ENCODE data around the gene HOXB6.

Gene HOXB6

DNA sequence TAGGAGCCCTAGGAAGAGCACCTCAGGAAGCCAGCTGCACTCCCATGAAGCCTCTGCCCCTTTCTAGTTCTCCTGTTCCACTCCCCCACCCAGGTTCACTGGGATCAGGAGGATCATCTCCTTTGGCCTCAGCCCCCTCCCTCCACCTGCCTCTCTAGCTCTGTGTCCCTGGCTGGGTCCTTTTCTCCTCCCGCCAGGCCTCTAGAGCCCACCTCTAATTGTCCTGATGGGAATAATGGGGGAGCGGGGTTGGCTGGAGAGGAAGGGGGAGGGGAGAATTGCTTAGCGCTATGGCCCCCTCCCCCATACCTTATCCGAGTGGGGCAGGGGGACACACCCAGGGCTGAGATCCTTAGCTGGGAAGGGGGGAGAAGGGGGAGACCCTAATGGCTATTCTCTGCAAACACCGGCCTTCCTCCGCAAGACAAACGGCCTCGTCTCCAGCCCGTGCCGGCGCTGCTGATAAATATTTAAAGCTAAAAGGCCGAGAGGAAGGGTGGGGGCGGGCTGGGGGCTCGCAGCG is 5.0 kb upstream of the HOXB6 start:
- no peak for DNase-seq (ENCODE audit: low read depth)

DNA sequence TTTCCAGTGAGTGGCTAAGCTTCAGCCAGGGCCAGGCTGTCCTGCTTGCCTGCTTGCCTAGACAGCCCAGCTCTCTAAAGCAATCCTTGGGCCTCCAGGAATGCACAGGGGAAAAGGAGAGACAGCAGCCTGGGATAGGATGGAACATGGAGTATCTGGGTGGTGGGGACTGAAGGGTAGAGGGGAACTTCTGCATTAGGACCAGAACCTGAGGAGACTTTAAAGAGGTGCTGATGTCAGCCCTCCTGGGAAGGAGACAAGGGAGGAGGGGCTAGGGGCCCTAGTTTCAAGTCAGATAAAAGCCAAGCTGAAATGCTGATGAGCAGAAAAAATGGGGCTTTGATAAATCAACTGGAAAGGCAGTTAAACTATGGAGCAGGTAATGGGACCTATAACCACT is 4.2 kb upstream of the HOXB6 start:
- no peak for DNase-seq (ENCODE audit: low read depth)

DNA sequence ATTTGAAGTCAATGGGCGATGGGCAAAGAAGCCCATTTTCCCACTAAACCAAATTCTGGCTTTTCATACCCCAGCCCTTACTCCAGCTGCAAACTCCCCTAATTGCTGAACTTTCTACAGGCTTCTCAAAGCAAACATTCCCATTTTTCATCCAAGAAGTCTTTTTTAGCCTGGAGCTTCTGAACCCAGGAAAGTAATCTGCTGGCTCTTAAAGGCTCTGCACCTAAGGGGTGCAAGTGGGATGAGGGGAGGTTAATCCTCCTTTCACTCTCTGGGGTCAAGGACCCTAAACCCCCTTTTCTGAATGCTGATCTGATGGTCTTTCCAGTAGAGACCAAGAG is 3.7 kb upstream of the HOXB6 start:
- no peak for DNase-seq (ENCODE audit: low read depth)

DNA sequence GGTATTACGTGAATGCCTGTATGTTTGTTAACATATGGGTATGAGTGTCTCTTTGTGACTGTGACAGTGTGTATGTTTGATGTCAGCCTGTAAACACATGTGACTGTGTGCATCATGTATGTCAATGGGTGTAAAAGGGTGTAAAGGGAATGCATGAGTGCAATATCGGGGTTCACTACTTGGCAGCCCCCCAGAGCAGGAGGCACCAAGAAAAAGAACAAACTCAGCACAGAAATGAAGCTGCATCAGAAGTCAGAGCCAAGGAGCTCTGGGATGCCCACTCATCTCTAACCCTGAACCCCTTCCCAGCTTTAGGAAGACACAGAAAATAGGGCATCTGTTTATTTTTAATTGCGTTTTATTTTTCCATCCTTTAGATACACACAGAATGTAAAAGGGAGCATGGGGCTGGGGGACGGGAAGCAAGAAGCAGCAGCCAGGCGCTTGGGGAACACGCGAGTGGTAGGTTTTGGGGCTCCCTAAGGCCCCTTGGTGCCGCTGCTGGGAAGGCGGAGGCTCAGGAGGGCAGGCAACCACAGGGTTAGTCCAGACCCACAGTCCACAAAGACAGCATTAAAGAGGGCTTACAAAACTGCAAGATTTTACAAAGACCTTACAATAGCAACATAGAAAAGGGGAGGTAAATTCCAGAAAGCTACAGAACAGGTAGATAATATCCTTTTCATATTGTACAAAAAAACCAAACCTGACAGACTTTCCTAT is 2.3 kb upstream of the HOXB6 start:
- DNase-seq (ENCODE audit: low read depth) = no peak

DNA sequence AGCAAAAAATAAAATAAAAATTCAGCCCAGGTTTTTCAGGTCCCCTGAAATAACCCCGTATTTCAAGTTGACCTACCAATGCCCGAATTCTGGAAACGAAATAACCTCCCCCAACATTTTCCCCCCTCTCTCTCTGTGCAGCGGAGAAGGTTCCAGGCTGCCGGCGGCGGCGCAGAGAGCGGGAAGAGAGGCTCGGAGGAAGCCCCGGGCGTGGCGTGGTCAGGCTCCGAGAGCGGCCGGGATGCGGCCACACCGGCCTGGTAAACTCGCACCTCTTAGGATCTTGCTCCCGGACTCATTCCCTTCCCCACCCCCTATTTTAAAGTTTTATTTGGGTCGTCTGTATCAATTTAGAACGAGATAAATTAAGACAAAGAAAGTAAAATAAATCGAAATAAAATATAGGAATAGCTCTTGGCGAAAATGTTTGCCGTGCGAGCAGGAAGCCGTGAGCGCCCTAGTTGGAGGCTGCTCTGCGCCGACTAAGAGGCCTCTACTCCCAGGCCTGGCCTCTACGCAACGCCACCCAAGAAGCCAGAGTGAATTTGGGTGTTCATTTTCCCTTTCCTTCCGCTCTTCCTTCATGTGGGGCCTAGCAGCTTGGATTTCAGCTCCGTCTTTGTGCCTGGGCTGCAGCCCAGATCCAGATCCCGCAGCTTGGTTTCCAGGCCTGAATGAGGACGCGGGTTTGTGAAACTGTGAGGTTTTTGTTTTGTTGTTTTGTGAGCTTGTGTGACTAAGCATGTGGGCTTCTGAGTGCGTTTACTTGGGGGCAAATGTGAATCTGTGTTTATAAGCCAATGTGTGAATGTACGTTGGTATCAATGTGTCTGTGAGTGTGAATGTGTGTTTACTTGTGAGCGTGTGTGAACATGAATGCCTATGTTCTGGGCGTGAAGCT is 1.5 kb upstream of the HOXB6 start:
- DNase-seq (ENCODE audit: low read depth) = no peak

DNA sequence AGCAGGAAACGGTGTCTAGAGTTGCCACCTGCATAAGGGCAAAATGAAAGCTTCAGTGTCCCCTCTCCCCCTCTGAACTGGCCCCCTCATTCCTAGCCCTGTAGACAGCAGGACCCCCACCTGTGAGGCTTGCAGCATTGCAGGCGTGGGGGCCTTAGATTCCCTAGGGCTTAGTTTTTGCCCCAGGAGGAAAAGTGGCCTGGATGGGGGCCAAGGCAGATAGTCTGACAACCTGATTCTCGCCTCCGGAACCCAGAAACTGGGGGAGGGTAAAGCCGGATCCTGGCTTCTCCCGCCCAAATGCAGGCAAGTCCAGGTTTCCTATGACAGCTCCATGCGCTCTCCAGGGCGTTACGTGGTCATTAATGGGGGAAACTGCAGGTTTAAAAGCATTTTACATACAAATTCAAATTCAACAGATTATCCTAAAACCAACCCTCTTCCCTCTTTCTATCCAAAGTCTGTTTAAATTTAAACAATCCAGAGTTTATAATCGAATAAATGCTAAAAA is 678 bp upstream of the HOXB6 start:
- DNase-seq (ENCODE audit: low read depth) = no peak

DNA sequence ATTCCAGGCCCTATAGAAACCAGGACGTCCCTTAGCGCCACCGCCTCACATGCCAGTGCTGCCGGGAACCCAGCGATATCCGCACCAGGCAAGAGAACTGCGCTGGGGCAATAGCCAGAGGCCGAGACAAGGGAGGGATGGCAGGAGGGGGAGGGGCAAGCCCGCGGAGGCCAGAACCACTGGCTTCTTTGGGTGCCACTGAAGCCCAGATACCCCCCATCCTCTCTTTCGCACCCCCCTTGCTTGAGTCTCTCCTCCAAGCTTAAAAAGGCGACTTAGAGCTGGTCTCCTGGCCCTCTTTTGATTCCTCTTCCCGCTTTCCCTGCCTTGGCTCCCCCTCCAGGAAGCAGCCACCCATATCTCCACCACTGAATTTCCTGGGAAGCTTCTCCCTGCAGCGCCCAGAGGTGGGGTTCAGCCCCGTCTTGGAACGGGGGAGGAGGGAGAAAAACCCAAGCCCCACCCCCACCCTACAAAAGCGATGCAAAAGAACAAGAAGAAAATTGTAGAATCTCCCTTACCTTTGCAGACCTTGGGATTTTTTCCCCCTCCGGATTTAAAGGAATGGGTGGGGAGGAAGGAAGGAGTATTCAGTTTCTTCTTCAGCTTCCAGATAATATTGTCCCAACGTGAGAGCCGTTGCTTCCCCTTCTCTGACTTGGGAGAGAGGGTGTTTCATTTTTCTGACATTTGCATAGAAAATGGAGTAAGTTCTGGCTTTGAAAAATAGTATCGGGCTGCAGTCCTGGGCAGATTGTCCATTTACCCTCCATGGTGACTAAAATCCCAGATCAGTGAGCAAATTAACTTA is 622 bp downstream of the HOXB6 start:
- no peak for DNase-seq (ENCODE audit: low read depth)

DNA sequence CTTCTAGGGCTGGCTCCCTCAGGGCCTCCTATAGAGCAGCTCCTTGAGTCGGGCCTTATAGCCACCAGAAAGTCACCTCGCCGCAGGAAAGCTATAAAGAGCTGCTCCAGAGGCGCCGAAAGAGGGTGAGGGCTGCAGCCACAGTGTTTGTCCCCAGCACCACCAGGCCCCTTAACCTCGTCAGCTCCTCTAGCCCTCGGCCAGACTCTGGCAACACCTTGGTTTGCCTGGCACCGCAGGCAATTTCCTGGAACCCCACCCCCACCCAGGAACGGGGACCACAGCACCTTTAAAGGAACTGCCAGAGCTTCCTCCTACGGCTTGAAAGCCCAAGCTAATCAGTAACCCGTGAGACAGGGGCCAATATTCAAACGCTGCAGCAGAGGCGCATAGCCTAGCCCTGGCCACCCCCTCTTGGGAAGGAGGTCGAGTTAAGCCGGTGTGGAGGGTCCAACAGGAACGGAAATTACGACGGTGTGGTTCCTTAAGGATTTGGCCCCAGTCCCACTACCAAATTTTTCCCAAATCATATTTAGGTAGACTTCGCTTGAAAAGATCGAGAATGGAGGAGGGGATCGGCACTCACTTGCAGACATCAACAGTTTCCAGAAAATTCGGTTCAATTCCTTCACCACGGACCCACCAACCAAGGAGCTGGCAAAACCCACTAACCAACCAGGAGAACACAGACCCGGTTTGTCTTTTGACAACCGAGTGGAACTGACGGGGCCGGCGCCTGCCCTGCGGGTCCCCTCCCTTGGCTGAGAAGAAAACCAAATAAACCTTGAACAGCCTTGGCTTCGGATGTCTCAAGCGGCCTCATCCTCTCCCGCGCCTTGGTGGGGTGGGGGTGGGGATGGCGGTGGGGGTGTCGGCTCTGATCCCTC is 3.0 kb downstream of the HOXB6 start:
- DNase-seq (ENCODE audit: low read depth) = no peak

DNA sequence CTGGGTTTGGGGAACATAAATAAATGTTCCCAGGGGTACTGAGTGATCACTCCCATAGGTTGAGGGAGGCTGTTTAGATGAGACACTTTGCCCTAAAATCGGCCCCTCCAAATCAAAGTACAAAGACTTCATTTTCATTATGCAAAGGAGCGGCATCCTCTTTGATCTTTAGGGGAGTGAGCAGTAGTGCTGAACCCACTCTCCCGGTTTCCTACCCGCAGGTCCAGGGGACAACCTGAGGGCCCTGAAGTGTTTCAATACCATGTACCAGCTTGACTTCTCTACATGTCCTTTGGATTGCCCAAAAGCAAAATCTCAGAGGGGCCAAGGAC is 3.6 kb downstream of the HOXB6 start:
- no peak for DNase-seq (ENCODE audit: low read depth)

DNA sequence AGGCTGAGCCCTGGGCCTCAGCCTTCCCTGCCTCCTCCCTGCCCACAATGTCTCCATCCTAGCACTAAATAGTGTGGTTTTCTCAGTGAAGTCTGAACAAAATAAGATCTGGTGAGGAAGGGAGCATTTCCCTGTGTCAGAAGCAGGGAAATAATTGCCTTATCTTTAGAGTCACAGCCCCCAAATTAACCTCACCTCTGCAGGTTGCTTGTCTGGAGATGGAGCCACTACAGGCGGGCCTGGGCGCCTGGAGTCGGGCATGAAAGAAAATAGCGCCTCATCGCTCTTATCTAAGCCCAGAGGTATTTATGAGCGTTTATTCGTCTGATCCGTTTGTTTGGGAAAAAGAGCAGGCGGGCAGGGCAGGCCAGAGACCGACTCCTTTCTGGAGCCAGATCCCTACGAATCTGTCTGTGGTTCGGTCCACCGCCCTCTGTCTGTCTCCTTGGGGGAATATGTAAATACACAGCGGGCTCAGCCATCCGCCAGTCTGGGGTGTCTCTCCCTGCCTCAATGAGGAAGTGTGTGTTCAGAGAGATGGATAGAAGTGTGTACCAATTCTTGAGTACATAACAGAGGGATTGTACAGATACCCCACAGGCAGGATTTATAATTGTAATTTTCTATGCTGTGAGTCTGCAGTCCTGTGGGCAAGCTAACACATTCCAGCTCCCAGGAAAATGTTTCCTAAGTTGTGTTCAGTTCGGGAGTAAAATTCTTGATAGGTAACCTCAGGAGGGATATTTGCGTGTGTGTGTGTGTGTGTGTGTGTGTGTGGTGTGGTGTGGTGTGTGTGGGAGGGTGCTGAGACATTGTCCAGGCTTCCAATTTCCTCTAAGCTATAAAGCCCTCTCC is 4.3 kb downstream of the HOXB6 start:
- DNase-seq (ENCODE audit: low read depth) = no peak

DNA sequence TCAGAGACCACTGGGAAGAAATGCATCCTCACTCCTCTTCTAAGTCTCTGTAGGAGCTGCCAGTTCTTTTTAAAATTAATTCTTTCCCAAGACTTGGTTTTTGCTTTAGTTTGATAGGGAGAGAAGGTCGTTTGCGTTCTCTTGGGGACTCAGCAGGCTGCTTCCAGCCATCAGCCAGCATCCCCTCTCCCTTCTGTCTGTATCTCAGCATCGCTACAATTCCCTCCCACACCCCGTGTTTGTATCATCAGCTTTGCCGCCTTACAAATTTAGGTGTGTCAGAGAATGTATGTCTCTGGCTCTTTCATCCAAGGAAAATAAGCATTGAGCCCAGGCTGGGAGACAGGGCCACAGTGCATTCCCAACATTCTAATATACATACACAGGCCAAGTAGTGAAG is 5.4 kb downstream of the HOXB6 start:
- DNase-seq (ENCODE audit: low read depth) = no peak

DNA sequence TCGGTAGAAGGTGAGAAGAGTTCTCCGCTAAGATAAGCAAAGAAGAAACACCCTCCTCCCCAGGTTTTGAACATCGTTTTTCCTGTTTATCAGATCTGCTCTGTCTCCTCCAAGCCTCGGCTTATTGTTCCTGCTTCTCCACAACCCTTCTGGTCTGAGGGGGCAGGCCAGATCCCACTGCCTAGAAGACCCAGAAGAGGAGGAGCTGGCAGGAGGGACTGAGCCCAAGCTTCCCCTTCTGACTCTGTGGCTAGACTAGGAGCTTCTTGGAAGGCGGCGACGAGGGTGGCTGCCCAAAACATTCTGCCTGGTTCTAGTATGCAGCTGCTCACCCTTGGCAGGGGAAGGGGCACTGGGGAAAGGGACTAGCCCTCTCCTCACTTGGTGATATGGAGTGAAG is 6.0 kb downstream of the HOXB6 start:
- DNase-seq (ENCODE audit: low read depth) = no peak

DNA sequence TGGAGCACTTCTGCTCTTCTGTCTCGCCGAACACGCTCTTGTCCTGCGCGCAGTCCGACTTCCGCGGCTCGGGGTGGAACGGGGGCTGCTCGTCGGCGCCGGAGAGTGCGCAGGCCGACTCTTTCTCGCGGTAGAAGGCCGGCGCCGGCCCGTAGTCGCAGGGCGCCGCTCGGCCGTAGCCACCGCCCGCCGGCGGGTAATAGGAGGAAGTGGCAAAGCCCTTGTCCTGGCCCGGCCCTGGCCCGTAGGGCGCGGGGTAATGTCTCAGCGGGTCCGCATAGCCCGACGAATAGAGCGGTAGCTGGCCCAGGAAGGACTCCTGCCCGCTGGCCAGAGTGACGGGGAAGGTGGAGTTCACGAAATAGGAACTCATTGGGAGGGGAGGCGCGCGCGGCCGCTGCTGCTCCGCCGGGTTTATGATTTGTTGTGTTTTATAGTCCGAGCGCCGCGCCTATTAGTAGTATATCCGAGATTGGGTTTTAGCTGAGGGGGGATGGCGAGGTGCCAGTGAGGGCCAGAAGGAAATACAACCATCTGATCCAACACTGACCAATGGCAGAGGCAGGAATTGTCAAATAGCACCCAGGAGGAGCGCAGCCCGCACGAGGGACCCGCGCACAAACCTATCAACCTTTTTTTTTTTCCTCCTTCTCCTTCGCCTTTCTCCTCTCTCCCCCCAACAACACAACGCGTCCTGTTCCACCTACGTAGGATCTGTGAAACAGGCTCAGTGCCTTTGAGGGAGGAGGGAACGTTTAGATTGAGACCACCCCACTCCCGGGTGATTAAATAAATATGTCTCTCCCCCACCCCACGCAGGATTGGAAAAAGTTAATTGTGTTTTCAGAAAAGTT is 6.8 kb downstream of the HOXB6 start:
- no peak for DNase-seq (ENCODE audit: low read depth)

DNA sequence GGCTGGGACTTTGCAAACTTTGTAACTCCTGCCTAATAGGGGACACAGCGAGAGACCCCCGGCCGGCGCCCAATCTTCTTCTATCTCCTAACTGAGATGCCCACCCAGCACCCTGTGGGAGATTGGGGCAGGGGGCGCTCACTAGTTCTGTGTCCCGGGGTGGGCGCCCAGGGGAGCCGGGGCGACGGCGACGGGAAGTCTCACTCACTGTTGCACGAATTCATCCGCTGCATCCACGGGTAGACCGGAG is 7.3 kb downstream of the HOXB6 start:
- DNase-seq (ENCODE audit: low read depth) = no peak

DNA sequence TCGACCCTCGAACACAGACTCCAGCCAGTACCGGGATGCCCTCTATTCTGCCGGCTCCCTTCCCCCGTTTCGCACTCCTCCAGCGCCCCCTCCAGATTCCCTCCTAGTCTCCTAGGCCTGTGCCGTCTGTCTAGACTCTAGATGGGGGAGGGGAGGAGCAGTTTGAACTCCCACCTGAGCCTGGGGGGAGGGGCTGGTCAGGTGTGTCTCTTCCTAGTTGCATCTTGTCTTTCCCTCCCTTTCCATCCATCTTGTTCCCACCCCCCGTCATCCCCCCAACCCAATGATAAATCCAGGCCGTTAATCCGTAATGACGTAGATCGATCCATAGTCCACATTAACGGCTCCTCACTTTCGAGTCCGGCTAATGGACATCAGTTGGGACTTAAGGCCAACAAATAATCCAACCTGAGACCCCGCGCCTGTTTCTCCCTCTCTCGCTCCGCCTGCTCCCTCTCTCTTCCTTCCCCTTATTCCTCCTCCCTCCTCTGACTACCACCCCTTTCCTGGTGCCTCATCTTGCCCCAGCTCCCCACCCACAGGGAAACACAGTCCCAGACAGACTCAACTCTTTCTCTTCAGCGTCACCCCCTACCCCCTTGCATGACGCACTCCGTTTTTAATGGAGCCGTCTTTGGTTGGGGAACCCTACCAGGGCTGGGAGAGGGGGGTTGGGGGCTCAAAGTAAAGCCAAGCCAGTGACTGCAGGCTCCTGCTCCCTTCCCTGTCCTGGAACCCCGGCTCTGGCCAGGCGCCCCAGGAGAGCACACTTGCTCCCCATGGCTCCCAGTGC is 7.9 kb downstream of the HOXB6 start:
- DNase-seq (ENCODE audit: low read depth) = no peak

DNA sequence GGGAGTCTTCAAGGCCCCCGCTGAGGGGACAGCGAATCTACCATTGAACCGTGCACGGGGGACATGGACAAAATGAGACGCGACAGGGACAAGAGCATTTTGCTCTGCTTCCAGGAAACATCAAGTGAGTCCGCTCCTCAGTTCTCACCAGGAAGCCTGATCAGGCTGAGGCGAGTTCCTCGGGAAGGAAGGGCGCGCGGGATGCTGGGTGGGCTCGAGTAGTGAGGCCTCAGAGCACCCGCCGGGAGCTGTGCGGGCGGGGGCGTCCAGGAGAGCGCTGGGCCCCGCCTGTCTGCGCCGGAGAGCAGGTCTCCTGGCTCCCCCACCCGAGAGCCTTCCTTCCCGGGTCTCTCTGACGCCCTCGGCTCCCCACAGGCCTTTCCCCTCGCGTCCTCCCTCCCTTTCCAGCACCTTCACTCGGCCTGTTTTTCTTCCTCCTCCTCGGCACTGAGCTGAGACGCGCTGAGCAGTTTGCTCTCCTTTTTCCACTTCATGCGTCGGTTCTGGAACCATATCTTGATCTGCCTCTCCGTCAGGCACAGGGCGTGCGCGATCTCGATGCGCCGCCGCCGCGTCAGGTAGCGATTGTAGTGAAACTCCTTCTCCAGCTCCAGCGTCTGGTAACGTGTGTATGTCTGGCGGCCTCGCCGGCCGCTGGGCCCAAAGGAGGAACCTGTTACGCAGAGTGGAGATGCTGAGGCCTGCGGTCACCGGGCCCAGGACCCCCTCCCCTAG is 8.6 kb downstream of the HOXB6 start:
- DNase-seq (ENCODE audit: low read depth) = no peak

DNA sequence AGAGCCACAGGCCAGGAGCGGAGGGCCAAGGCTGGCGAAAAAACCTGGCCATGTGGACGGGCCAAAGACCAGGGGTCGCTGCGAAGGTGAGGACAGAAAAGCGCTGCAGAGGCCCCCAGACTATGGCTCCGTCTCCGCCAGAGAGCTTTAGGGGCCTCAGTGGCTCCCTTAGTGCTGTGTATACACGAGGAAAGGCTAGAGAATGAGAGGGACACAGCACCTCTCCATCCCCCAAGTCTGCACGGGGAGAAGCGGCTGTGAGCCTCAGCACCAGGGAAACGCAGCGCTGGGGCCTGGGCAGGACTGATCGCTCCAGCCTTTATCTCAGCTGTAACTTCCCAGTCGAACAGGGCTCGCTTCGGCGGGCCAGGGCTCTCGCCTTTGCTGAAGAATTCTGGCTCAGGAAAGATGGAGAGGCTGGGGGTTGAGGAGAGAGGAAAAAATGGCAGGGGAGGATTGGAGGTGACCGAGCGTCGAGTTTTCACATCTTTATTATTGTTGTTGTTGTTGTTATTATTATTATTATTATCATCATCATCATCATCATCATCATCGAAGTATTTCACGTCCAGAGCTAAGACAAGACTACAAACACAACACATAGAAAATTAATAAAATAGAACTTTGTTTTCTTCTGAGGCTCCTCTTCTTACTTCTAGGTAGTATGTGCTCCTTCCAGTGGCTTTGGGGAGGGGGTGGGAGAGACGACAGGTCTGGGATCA is 9.3 kb downstream of the HOXB6 start:
- DNase-seq (ENCODE audit: low read depth) = no peak
